Measurements from ENCODE around the gene DBET.

- TF ChIP-seq CTCF (IDR thresholded peaks at IDR 0.05) (no peak), POLR2A (IDR thresholded peaks at IDR 0.05) (no peak)
Observed at GRCh38 chr4:190020790-190021717, 43.2 kb upstream of the DBET start.

All from testis (tissue), 2 donors.